AG10803 (cell line): ENCODE data around the gene SIL1.

Source experiments
- DNase-seq: peaks from one replicate; pipeline ENCODE4 v3.0.0; 2010; ENCODE audit warnings: low read depth
- H3K4me3 ChIP-seq: 2 replicates; pipeline ENCODE4 v1.5.1; 2011; ENCODE audit warnings: mild to moderate bottlenecking, low read length, control low read depth
- TF ChIP-seq, protein P1 (sequence below): conservative IDR thresholded peaks from 2 replicates; pipeline ENCODE4 v1.5.1; 2011; ENCODE audit warnings: mild to moderate bottlenecking, low read length, control low read depth, inconsistent platforms

SIL1 gene

DNA sequence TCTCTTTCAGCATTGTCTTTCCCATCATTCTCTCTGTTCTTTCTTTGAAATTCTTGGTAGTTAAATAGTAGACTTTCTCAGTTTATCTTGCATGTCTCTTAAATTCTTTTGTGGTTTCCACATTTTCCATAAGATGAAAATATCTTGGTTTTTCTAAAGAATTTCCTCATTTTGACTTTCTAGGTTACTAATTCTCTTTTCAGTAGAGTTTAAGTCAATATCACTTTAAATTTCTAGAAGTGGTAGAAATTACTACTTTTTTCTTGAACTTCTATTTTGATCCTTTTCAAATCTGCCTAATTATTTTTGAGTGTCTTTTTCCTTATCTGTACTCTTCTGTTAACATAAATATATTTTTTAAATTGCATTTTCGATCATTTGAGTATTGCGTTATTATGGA, 299.4 kb downstream of the SIL1 start:
- no peak overlapping the region for H3K4me3 ChIP-seq
- TF ChIP-seq, protein P1, sequence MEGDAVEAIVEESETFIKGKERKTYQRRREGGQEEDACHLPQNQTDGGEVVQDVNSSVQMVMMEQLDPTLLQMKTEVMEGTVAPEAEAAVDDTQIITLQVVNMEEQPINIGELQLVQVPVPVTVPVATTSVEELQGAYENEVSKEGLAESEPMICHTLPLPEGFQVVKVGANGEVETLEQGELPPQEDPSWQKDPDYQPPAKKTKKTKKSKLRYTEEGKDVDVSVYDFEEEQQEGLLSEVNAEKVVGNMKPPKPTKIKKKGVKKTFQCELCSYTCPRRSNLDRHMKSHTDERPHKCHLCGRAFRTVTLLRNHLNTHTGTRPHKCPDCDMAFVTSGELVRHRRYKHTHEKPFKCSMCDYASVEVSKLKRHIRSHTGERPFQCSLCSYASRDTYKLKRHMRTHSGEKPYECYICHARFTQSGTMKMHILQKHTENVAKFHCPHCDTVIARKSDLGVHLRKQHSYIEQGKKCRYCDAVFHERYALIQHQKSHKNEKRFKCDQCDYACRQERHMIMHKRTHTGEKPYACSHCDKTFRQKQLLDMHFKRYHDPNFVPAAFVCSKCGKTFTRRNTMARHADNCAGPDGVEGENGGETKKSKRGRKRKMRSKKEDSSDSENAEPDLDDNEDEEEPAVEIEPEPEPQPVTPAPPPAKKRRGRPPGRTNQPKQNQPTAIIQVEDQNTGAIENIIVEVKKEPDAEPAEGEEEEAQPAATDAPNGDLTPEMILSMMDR: no peak
- no peak for DNase-seq

DNA sequence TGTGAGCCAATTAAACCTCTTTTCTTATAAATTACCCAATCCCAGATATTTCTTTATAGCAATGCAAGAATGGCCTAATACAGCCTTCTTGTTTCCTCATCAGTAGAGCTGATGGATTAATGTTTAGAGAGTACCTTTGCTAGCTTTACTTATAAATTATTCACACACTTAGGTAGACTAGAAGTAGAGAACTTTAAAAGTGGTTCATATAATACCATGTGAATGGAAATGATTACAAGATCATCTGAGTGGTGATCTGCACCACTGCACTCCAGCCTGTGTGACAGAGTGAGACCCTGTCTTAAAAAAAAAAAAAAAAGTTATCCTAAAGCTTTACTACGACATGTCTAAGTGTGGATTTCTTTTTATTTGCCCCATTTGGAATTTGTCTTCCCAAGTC, 299.9 kb downstream of the SIL1 start:
- H3K4me3 ChIP-seq: no peak overlapping the region
- TF ChIP-seq, protein P1: no peak
- no peak for DNase-seq
